GM23338 (cell line): ENCODE results near the gene DHRS3. TPM values are rescaled to one million over a fixed set of nuclear protein-coding genes. Genes with fewer than 3 reads are reported as not detected.

Experiments used
- ATAC-seq: fragments of 200-7000 bp; cut with Tn5 transposase; 3 replicates; pipeline ENCODE4 v1.9.1; 2020
- DNase-seq: peaks from one replicate; pipeline ENCODE4 v3.0.0-alpha.2; 2015; ENCODE audit warnings: low spot score
- H2AFZ ChIP-seq: fragments of 200-600 bp; sonication (generic); 2 replicates; pipeline ENCODE4 v1.8.0; 2016; ENCODE audit warnings: antibody characterized with exemption, mild to moderate bottlenecking, moderate library complexity
- H3F3A ChIP-seq: fragments of 200-600 bp; sonication (generic); replicated peaks from 2 replicates; pipeline ENCODE4 v1.8.0; 2017; ENCODE audit warnings: antibody characterized with exemption, mixed run types, low read depth
- H3K27ac ChIP-seq: fragments of 200-600 bp; sonication (generic); 2 replicates; pipeline ENCODE4 v1.6.1; 2016; ENCODE audit warnings: low read depth
- H3K27me3 ChIP-seq: fragments of 200-600 bp; sonication (generic); 2 replicates; pipeline ENCODE4 v1.8.0; 2016; ENCODE audit warnings: mild to moderate bottlenecking, mixed run types, moderate library complexity; ENCODE audit not compliant: insufficient read depth
- H3K36me3 ChIP-seq: fragments of 200-600 bp; sonication (generic); 2 replicates; pipeline ENCODE4 v1.8.0; 2016; ENCODE audit warnings: mild to moderate bottlenecking; ENCODE audit not compliant: insufficient read depth
- H3K4me1 ChIP-seq: fragments of 200-600 bp; sonication (generic); 2 replicates; pipeline ENCODE4 v1.8.0; 2016; ENCODE audit warnings: mild to moderate bottlenecking, moderate library complexity; ENCODE audit not compliant: insufficient read depth
- H3K4me2 ChIP-seq: fragments of 200-600 bp; sonication (generic); 2 replicates; pipeline ENCODE4 v1.7.1; 2017; ENCODE audit warnings: mixed run types
- H3K4me3 ChIP-seq: fragments of 200-600 bp; sonication (generic); 2 replicates; pipeline ENCODE4 v1.6.1; 2016; ENCODE audit warnings: mixed run types
- H3K79me2 ChIP-seq: fragments of 200-600 bp; sonication (generic); replicated peaks from 2 replicates; pipeline ENCODE4 v1.8.0; 2017; ENCODE audit warnings: mild to moderate bottlenecking; ENCODE audit not compliant: insufficient read depth
- H3K9me2 ChIP-seq: fragments of 200-600 bp; sonication (generic); 2 replicates; pipeline ENCODE4 v1.8.0; 2017; ENCODE audit not compliant: insufficient read depth
- H4K20me1 ChIP-seq: fragments of 200-600 bp; sonication (generic); replicated peaks from 2 replicates; pipeline ENCODE4 v1.8.0; 2017; ENCODE audit warnings: mild to moderate bottlenecking; ENCODE audit not compliant: insufficient read depth
- H3K27ac Mint-ChIP-seq: 2 replicates; pipeline ENCODE4 v1.8.0; 2020; ENCODE audit warnings: inconsistent platforms, mild to moderate bottlenecking, moderate library complexity, mixed read lengths
- H3K27me3 Mint-ChIP-seq: 3 replicates; pipeline ENCODE4 v1.8.0; 2022; ENCODE audit warnings: low read depth, mild to moderate bottlenecking, moderate library complexity, mixed read lengths, inconsistent platforms; ENCODE audit not compliant: insufficient read depth, poor library complexity
- H3K36me3 Mint-ChIP-seq: 3 replicates; pipeline ENCODE4 v1.8.0; 2021; ENCODE audit warnings: low read depth, mild to moderate bottlenecking, inconsistent platforms, moderate library complexity, mixed read lengths
- H3K4me1 Mint-ChIP-seq: 3 replicates; pipeline ENCODE4 v1.8.0; 2020; ENCODE audit warnings: mild to moderate bottlenecking, inconsistent platforms, mixed read lengths
- H3K4me3 Mint-ChIP-seq: 3 replicates; pipeline ENCODE4 v1.8.0; 2021; ENCODE audit warnings: moderate library complexity, mild to moderate bottlenecking, inconsistent platforms, mixed read lengths
- H3K9me3 Mint-ChIP-seq: 3 replicates; pipeline ENCODE4 v1.8.0; 2020; ENCODE audit warnings: moderate library complexity, mild to moderate bottlenecking, inconsistent platforms, mixed read lengths
- EZH2 ChIP-seq: fragments of 200-600 bp; sonication (generic); IDR thresholded peaks from one replicate; pipeline ENCODE4 v1.8.0; 2017; ENCODE audit warnings: antibody characterized with exemption, mild to moderate bottlenecking, low read depth; ENCODE audit not compliant: unreplicated experiment
- JUNB ChIP-seq: IDR thresholded peaks from one replicate; pipeline ENCODE4 v1.6.1; 2016; ENCODE audit warnings: antibody characterized with exemption; ENCODE audit not compliant: unreplicated experiment
- REST ChIP-seq: IDR thresholded peaks from one replicate; pipeline ENCODE4 v1.6.1; 2018; ENCODE audit warnings: antibody characterized with exemption; ENCODE audit not compliant: unreplicated experiment
- ZNF331 ChIP-seq: fragments of 250-450 bp; sonication (Bioruptor Pico); IDR thresholded peaks from 2 replicates; pipeline ENCODE4 v1.5.0; 2020; ENCODE audit warnings: low read depth, mild to moderate bottlenecking, moderate library complexity
- ZNF462 ChIP-seq: fragments of 250-450 bp; sonication (Bioruptor Pico); IDR thresholded peaks from 2 replicates; pipeline ENCODE4 v1.5.0; 2020; ENCODE audit warnings: mild to moderate bottlenecking, moderate library complexity
- polyA plus RNA-seq: library from polyadenylated mRNA; unstranded; fragments of >200 nt; fragmentation: Nextera tagmentation; extraction: Ambion mirVana; gene quantifications from 2 replicates; pipeline ENCODE4 v1.2.1, GENCODE V29; 2016
- total RNA-seq: library from RNA; depleted of rRNA; stranded (reverse); fragments of >200 nt; shearing (Covaris generic); gene quantifications from 2 replicates; pipeline ENCODE4 v1.2.3, GENCODE V29; 2014

Gene DHRS3
- total and polyA plus RNA-seq, 2 experiments from 2014 or later, result 21.0 to 26.0 TPM

- H3K36me3 ChIP-seq, result no peaks in the 10 kb centered on the region
- H3K27ac Mint-ChIP-seq, result no peak overlapping the region
These were observed 44.5 kb upstream of the DHRS3 start for GRCh38 chr1:12662556-12662955.

More at GRCh38 chr1:12662556-12662955, 44.5 kb upstream of the DHRS3 start:
- peaks cover 3% of the 10 kb centered on the region; the same call in 1 of the 3 replicates for H3K4me1 Mint-ChIP-seq
- Histone ChIP-seq H3K4me2 (no peak overlapping the region), H3K9me2 (0 out of 2 replicates have a peak, but pooled peaks cover 4% of the 10 kb centered on the region), H3K27ac (no peak overlapping the region), H3K4me1 (no peaks in the 10 kb centered on the region), H4K20me1 (no peaks in the 10 kb centered on the region), H3K79me2 (no peaks in the 10 kb centered on the region), H2AFZ (no peak overlapping the region), H3K27me3 (no peaks in the 10 kb centered on the region), H3F3A (no peaks in the 10 kb centered on the region), H3K4me3 (no peak overlapping the region)
- TF ChIP-seq REST (no peak), ZNF462 (CRISPR knock-in tag) (no peak), ZNF331 (no peak), JUNB (no peak), EZH2 (no peak)
- H3K9me3 Mint-ChIP-seq, result peaks cover 3% of the 10 kb centered on the region; the same call in 2 of the 3 replicates
- no peak overlapping the region for H3K4me3 Mint-ChIP-seq
- no peak for DNase-seq
- ATAC-seq, result no peak
- H3K27me3 Mint-ChIP-seq, result peaks cover 6% of the 10 kb centered on the region
- H3K36me3 Mint-ChIP-seq, result no peaks in the 10 kb centered on the region; the same call in 2 of the 3 replicates
